ENCODE results near the gene MIAT. TPM values are rescaled to one million over a fixed set of nuclear protein-coding genes. Genes with fewer than 3 reads are reported as not detected.
"Not testable (repeated sequence)": the region's sequence is repeated elsewhere in the genome, so short reads cannot be mapped to it uniquely, and the experiment has no call there.

The MIAT gene
- total RNA-seq, 4 donors from 2014 or later = 1.00 to 17.1 (median 3.0) TPM

GRCh38 chr22:26610996-26611395 lies 46.4 kb upstream of the MIAT start:
- Histone ChIP-seq H3K9me3 (no peaks in the 10 kb centered on the region), H3K36me3 (no peaks in the 10 kb centered on the region), H3K4me1 (no peaks in the 10 kb centered on the region), H3K4me3 (no peak overlapping the region), H3K27me3 (peaks cover 4% of the 10 kb centered on the region), H3K27ac (peak overlapping the region in 1 of 4 donors; percentile 61)
- in situ Hi-C loops (cut with MboI; ENCODE audit: low pct_ligation_motif_present in 1 of 4, low pct_unique_long_range_greater_than_20kb in 1 of 4, low sequenced_read_pairs in 3 of 4) (no loop called here), intact Hi-C loops (cut with DNase I; ENCODE audit: low total_unique reads) (no loop called here)
- no peak for DNase-seq
- WGBS, 2 donors (ENCODE audit: low coverage in 1 of 2) = 33 to 35% methylated on average over 1 to 2 of the region's 2 CpGs
- TF ChIP-seq, protein P1, sequence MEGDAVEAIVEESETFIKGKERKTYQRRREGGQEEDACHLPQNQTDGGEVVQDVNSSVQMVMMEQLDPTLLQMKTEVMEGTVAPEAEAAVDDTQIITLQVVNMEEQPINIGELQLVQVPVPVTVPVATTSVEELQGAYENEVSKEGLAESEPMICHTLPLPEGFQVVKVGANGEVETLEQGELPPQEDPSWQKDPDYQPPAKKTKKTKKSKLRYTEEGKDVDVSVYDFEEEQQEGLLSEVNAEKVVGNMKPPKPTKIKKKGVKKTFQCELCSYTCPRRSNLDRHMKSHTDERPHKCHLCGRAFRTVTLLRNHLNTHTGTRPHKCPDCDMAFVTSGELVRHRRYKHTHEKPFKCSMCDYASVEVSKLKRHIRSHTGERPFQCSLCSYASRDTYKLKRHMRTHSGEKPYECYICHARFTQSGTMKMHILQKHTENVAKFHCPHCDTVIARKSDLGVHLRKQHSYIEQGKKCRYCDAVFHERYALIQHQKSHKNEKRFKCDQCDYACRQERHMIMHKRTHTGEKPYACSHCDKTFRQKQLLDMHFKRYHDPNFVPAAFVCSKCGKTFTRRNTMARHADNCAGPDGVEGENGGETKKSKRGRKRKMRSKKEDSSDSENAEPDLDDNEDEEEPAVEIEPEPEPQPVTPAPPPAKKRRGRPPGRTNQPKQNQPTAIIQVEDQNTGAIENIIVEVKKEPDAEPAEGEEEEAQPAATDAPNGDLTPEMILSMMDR (IDR thresholded peaks at IDR 0.05) = no peak
- TF ChIP-seq POLR2AphosphoS5 (IDR thresholded peaks at IDR 0.05) = no peak
- no peak for TF ChIP-seq EP300 (IDR thresholded peaks at IDR 0.05; ENCODE audit: low read depth)
- TF ChIP-seq POLR2A (IDR thresholded peaks at IDR 0.05) = no peak

DNA sequence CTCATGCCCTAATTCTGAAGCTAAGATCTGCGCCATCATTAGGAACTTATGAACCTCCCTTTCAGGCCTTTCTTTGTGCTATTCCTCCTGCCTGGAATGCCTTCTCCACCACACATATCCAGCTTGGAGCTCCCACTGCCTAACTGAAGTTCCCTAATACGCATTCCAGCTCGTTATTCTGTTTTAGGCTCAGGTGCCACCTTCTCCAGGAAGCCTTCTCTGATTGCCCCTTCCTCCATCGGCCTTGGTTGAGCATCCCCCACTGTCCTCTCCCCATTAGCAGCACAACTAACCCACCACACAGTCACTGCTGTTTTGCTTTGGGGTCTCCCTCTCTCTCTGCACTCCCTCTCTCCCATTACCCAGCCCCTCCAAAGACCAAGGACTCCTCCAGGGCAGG lies 44.7 kb upstream of the MIAT start:
- Histone ChIP-seq H3K27ac (no peak overlapping the region), H3K4me3 (no peak overlapping the region), H3K36me3 (no peaks in the 10 kb centered on the region), H3K27me3 (peaks cover 4% of the 10 kb centered on the region), H3K9me3 (no peaks in the 10 kb centered on the region), H3K4me1 (no peaks in the 10 kb centered on the region)
- no peak for DNase-seq
- in situ Hi-C loops (cut with MboI; ENCODE audit: low pct_ligation_motif_present in 1 of 4, low pct_unique_long_range_greater_than_20kb in 1 of 4, low sequenced_read_pairs in 3 of 4) = no loop called here
- no peak for TF ChIP-seq POLR2AphosphoS5 (IDR thresholded peaks at IDR 0.05)
- no peak for TF ChIP-seq POLR2A (IDR thresholded peaks at IDR 0.05)
- no peak for TF ChIP-seq EP300 (IDR thresholded peaks at IDR 0.05; ENCODE audit: low read depth)
- TF ChIP-seq, protein P1 (IDR thresholded peaks at IDR 0.05) = no peak
- intact Hi-C loops (cut with DNase I; ENCODE audit: low total_unique reads) = no loop called here
- 89 to 91% methylated on average over 3 to 4 of the region's 4 CpGs for WGBS, 2 donors (ENCODE audit: low coverage in 1 of 2)

DNA sequence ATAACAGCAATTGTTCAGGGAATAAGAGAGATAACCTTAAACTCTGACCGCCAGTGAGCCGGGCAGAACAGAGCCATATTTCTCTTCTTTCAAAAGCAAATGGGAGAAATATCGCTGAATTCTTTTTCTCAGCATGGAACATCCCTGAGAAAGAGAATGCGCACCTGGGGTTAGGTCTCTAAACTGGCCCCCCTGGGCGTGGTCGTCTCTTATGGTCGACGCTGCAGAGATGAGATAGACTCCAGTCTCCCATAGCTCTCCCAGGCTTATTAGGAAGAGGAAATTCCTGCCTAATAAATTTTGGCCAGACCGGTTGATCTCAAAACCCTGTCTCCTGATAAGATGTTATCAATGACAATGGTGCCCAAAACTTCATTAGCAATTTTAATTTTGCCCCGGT lies 43.6 kb upstream of the MIAT start:
- H3K4me1 ChIP-seq; H3K9me3 ChIP-seq; H3K27me3 ChIP-seq; DNase-seq; H3K4me3 ChIP-seq; H3K27ac ChIP-seq; H3K36me3 ChIP-seq; intact Hi-C loops (cut with DNase I; ENCODE audit: low total_unique reads); in situ Hi-C loops (cut with MboI; ENCODE audit: low pct_ligation_motif_present in 1 of 4, low pct_unique_long_range_greater_than_20kb in 1 of 4, low sequenced_read_pairs in 3 of 4): not testable (repeated sequence)
- 42 to 50% methylated on average over 6 to 10 of the region's 10 CpGs for WGBS, 2 donors (ENCODE audit: low coverage in 1 of 2)

GRCh38 chr22:26614322-26614721 lies 43.1 kb upstream of the MIAT start:
- intact Hi-C loops (cut with DNase I; ENCODE audit: low total_unique reads) = no loop called here
- Histone ChIP-seq H3K36me3 (no peaks in the 10 kb centered on the region), H3K27ac (peak overlapping the region in 1 of 4 donors; percentile 47), H3K27me3 (peaks cover 4% of the 10 kb centered on the region), H3K4me1 (no peaks in the 10 kb centered on the region), H3K4me3 (no peak overlapping the region), H3K9me3 (no peaks in the 10 kb centered on the region)
- TF ChIP-seq POLR2AphosphoS5 (IDR thresholded peaks at IDR 0.05) = no peak
- TF ChIP-seq EP300 (IDR thresholded peaks at IDR 0.05; ENCODE audit: low read depth) = no peak
- TF ChIP-seq, protein P1 (IDR thresholded peaks at IDR 0.05) = no peak
- TF ChIP-seq POLR2A (IDR thresholded peaks at IDR 0.05) = no peak
- no peak for DNase-seq
- in situ Hi-C loops (cut with MboI; ENCODE audit: low pct_ligation_motif_present in 1 of 4, low pct_unique_long_range_greater_than_20kb in 1 of 4, low sequenced_read_pairs in 3 of 4) = no loop called here
- WGBS, 2 donors (ENCODE audit: low coverage in 1 of 2) = 61 to 63% methylated on average over 9 to 14 of the region's 14 CpGs

DNA sequence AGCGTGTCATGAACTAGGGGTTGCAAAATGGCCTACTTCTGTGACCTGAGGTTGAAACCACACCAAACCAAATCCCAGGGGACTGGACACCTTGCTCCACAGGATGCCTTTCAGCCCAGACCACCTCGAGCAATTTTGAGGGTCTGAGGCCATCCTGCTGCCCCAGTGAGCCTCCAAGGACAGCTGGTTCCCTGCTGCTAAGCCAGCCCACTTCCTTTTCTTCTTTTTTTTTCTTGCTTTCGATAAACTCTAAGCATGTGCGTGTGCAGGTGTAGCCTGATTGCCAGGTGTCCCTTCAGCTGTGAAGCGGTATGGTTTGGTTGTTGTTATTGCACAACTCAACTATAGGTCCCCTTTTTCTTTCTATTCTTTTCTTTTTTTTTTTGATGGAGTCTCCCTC lies 42.2 kb upstream of the MIAT start:
- Histone ChIP-seq H3K4me1 (peaks cover 0 to 2% (median 0%) of the 10 kb centered on the region in 4 donors), H3K4me3 (no peak overlapping the region), H3K9me3 (no peaks in the 10 kb centered on the region), H3K27me3 (peaks cover 4% of the 10 kb centered on the region), H3K27ac (peak overlapping the region in 1 of 4 donors; percentile 47), H3K36me3 (no peaks in the 10 kb centered on the region)
- WGBS, 2 donors (ENCODE audit: low coverage in 1 of 2) = 39 to 62% methylated on average over 2 to 5 of the region's 5 CpGs
- peak in 1 of 3 donors; percentile 53 for TF ChIP-seq POLR2AphosphoS5 (IDR thresholded peaks at IDR 0.05)
- TF ChIP-seq, protein P1 (IDR thresholded peaks at IDR 0.05) = no peak
- peak; percentile 54 for DNase-seq
- in situ Hi-C loops (cut with MboI; ENCODE audit: low pct_ligation_motif_present in 1 of 4, low pct_unique_long_range_greater_than_20kb in 1 of 4, low sequenced_read_pairs in 3 of 4) (no loop called here), intact Hi-C loops (cut with DNase I; ENCODE audit: low total_unique reads) (no loop called here)

Data from transverse colon (tissue), 4 donors.